B cell (primary cell): Measurements from ENCODE around the gene CHST11. TPM values are rescaled to one million over a fixed set of nuclear protein-coding genes. Genes with fewer than 3 reads are reported as not detected.
A peak's percentile ranks its signal among the peaks of the same experiment; 100 is the strongest.

ENCODE experiments used
- ATAC-seq: fragments of 200-7000 bp; cut with Tn5 transposase; one replicate; pipeline ENCODE4 v1.10.0; 2021; ENCODE audit warnings: low read depth, mild to moderate bottlenecking, moderate number of reproducible peaks, moderate library complexity
- CTCF ChIA-PET: fragments of 350-600 bp; sonication (Branson Sonifier 250); formaldehyde crosslinking; loops from one replicate; lab custom pipeline; 2021; ENCODE audit warnings: antibody characterized with exemption, inconsistent platforms; lab: Charles Lee
- POLR2A ChIA-PET: fragments of 350-600 bp; sonication (Branson Sonifier 250); formaldehyde crosslinking; loops from one replicate; lab custom pipeline; 2021; ENCODE audit warnings: antibody characterized with exemption; lab: Charles Lee
- DNase-seq: peaks from one replicate; pipeline ENCODE4 v3.0.0; 2013
- H2AFZ ChIP-seq: 2 replicates; pipeline ENCODE4 v1.6.1; 2012; ENCODE audit warnings: mild to moderate bottlenecking, low read depth, low read length; ENCODE audit not compliant: insufficient read depth, poor library complexity, severe bottlenecking
- H3K27ac ChIP-seq, 2 donors: 1 replicate in 1 of 2; 2 replicates in 1 of 2; pipeline ENCODE4 v1.5.1; 2012 to 2013; ENCODE audit warnings: low read length in 2 of 2, mild to moderate bottlenecking in 2 of 2, moderate library complexity in 1 of 2
- H3K27me3 ChIP-seq, 4 experiments: fragments of 200-600 bp in 1 of 4; sonication (generic) in 1 of 4; replicated peaks in 1 of 4; 1 replicate in 2 of 4; 2 replicates in 2 of 4; pipeline versions ENCODE4 v1.6.1 to v1.7.0; 2013 to 2016; ENCODE audit warnings: low read length in 3 of 4, mild to moderate bottlenecking in 2 of 4, mixed read lengths in 1 of 4, moderate library complexity in 1 of 4; ENCODE audit not compliant: insufficient read depth in 4 of 4, control insufficient read depth in 3 of 4; ENCODE audit errors: control extremely low read depth in 1 of 4
- H3K36me3 ChIP-seq, 2 experiments: replicated peaks in 1 of 2; 1 replicate in 1 of 2; 2 replicates in 1 of 2; pipeline versions ENCODE4 v1.6.1 to v1.7.1; 2013; ENCODE audit warnings: low read length in 1 of 2; ENCODE audit not compliant: insufficient read depth in 2 of 2, control insufficient read depth in 1 of 2; ENCODE audit errors: control extremely low read depth in 1 of 2, extremely low read depth in 1 of 2
- H3K4me1 ChIP-seq, 2 donors: fragments of 200-600 bp in 1 of 2; sonication (generic) in 1 of 2; 1 replicate in 1 of 2; 2 replicates in 1 of 2; pipeline versions ENCODE4 v1.5.1 to v1.6.1; 2013 to 2017; ENCODE audit warnings: low read length in 2 of 2; ENCODE audit not compliant: control insufficient read depth in 2 of 2, insufficient read depth in 2 of 2
- H3K4me2 ChIP-seq: replicated peaks from 2 replicates; pipeline ENCODE3; 2012; ENCODE audit warnings: mild to moderate bottlenecking, low read depth, low read length; ENCODE audit not compliant: poor library complexity, severe bottlenecking
- H3K4me3 ChIP-seq, 5 experiments: fragments of 200-600 bp in 1 of 5; sonication (generic) in 1 of 5; 1 replicate in 3 of 5; 2 replicates in 2 of 5; pipeline versions ENCODE4 v1.5.1 to v1.7.0; 2011 to 2016; ENCODE audit warnings: low read length in 4 of 5, mild to moderate bottlenecking in 4 of 5, low read depth in 2 of 5, control low read depth in 1 of 5, moderate library complexity in 1 of 5; ENCODE audit not compliant: insufficient read depth in 1 of 5; ENCODE audit errors: control extremely low read depth in 1 of 5, extremely low read depth in 1 of 5
- H3K79me2 ChIP-seq: fragments of 200-600 bp; sonication (generic); one replicate; pipeline ENCODE4 v1.6.0; 2016; ENCODE audit warnings: low read length; ENCODE audit not compliant: control insufficient read depth, insufficient read depth
- H3K9ac ChIP-seq: fragments of 200-600 bp; sonication (generic); 2 replicates; pipeline ENCODE4 v1.6.1; 2017; ENCODE audit warnings: mild to moderate bottlenecking, low read length, moderate library complexity
- H3K9me3 ChIP-seq, 3 donors: one replicate each; pipeline versions ENCODE4 v1.6.1 to v1.7.1; 2013; ENCODE audit warnings: low read length in 2 of 3; ENCODE audit not compliant: control insufficient read depth in 2 of 3, insufficient read depth in 1 of 3; ENCODE audit errors: control extremely low read depth in 1 of 3
- H4K20me1 ChIP-seq: 2 replicates; pipeline ENCODE4 v1.6.0; 2012; ENCODE audit warnings: mild to moderate bottlenecking, low read length; ENCODE audit not compliant: insufficient read depth, control insufficient read depth, poor library complexity, severe bottlenecking
- H3K27ac Mint-ChIP-seq: one replicate; pipeline ENCODE4 v1.8.0; 2021; ENCODE audit warnings: mixed read lengths
- H3K27me3 Mint-ChIP-seq: one replicate; pipeline ENCODE4 v1.8.0; 2021; ENCODE audit warnings: mixed read lengths
- H3K4me1 Mint-ChIP-seq: one replicate; pipeline ENCODE4 v1.8.0; 2021; ENCODE audit warnings: mixed read lengths
- H3K4me3 Mint-ChIP-seq: one replicate; pipeline ENCODE4 v1.8.0; 2021; ENCODE audit warnings: mixed read lengths
- H3K9me3 Mint-ChIP-seq: one replicate; pipeline ENCODE4 v1.8.0; 2022; ENCODE audit warnings: mixed read lengths; ENCODE audit not compliant: insufficient read depth
- CTCF ChIP-seq: fragments of 200-600 bp; IDR thresholded peaks from one replicate; pipeline ENCODE4 v1.8.0; 2022; ENCODE audit warnings: antibody characterized with exemption, mild to moderate bottlenecking
- EZH2 ChIP-seq: IDR thresholded peaks from 2 replicates; pipeline ENCODE4 v1.6.1; 2012; ENCODE audit warnings: borderline replicate concordance, low read depth, mild to moderate bottlenecking, moderate library complexity, low read length; ENCODE audit not compliant: insufficient read depth, poor library complexity, severe bottlenecking
- WGBS: methylation state at CpG from one replicate; pipeline ENCODE4 v1.1.5; 2013; ENCODE audit warnings: missing lambda C conversion rate; ENCODE audit not compliant: insufficient coverage; 5-methylcytosine and 5-hydroxymethylcytosine counted together
- intact Hi-C: fragments of 100-400 bp; cut with micrococcal nuclease; formaldehyde crosslinking; loops from one replicate; pipeline ENCODE4 v1.10.0; 2022
- polyA plus RNA-seq: library from polyadenylated mRNA; depleted of rRNA; stranded (reverse); fragments of >200 nt; gene quantifications from 2 replicates; pipeline ENCODE4 v1.2.3, GENCODE V29; 2012
- total RNA-seq, 2 donors: library from RNA; stranded (reverse); fragments of 120-200 nt in 1 of 2; gene quantifications; 1 replicate in 1 of 2; 2 replicates in 1 of 2; pipeline versions ENCODE4 v1.2.3 to v1.2.4, GENCODE V29; 2013 to 2022

CHST11 gene
- total and polyA plus RNA-seq, 2 donors (not counting 1 experiment from before 2014, with no cell fraction given) = 46.3 to 152 TPM

GRCh38 chr12:104503191-104503590, 46.4 kb downstream of the CHST11 start:
- DNase-seq = no peak
- POLR2A ChIA-PET = no interaction called here
- Histone ChIP-seq H3K4me3 (no peak overlapping the region), H3K9ac (no peak overlapping the region), H3K36me3 (peaks cover 0 to 6% of the 10 kb centered on the region in 2 experiments), H3K4me2 (peak overlapping the region; percentile 12), H3K79me2 (peaks cover 100% of the 10 kb centered on the region), H4K20me1 (peaks cover 87% of the 10 kb centered on the region), H3K27ac (no peak overlapping the region), H3K27me3 (no peaks in the 10 kb centered on the region), H2AFZ (no peak overlapping the region), H3K4me1 (peaks cover 74 to 85% of the 10 kb centered on the region in 2 donors), H3K9me3 (peaks cover 0 to 4% (median 0%) of the 10 kb centered on the region in 3 donors)
- no peaks in the 10 kb centered on the region for H3K27me3 Mint-ChIP-seq
- CTCF ChIA-PET = interaction anchor here (1.2 kb wide), 1 partner anchor 549 kb away, joined by 3 read pairs; no protein-coding TSS in a partner anchor
- H3K9me3 Mint-ChIP-seq = no peaks in the 10 kb centered on the region
- no CpG with 5 or more reads among the region's 4 CpGs for WGBS
- H3K4me1 Mint-ChIP-seq = peaks cover 98% of the 10 kb centered on the region
- no peak for TF ChIP-seq EZH2
- TF ChIP-seq CTCF = no peak
- peak overlapping the region; percentile 9 for H3K4me3 Mint-ChIP-seq
- H3K27ac Mint-ChIP-seq = no peak overlapping the region
- ATAC-seq = no peak
- intact Hi-C loops = no loop called here

GRCh38 chr12:104504146-104504545, 47.4 kb downstream of the CHST11 start:
- Histone ChIP-seq H3K9me3 (peaks cover 0 to 4% (median 0%) of the 10 kb centered on the region in 3 donors), H3K4me1 (peaks cover 78 to 84% of the 10 kb centered on the region in 2 donors), H3K27ac (no peak overlapping the region), H3K27me3 (no peaks in the 10 kb centered on the region), H3K36me3 (peaks cover 0 to 8% of the 10 kb centered on the region in 2 experiments), H2AFZ (no peak overlapping the region), H3K79me2 (peaks cover 100% of the 10 kb centered on the region), H3K4me3 (no peak overlapping the region), H4K20me1 (peaks cover 83% of the 10 kb centered on the region), H3K9ac (no peak overlapping the region), H3K4me2 (peak overlapping the region; percentile 57)
- ChIA-PET POLR2A (no interaction called here), CTCF (no interaction called here)
- Mint-ChIP-seq H3K9me3 (peaks cover 5% of the 10 kb centered on the region), H3K4me1 (peaks cover 98% of the 10 kb centered on the region), H3K4me3 (peak overlapping the region; percentile 70), H3K27ac (no peak overlapping the region), H3K27me3 (no peaks in the 10 kb centered on the region)
- intact Hi-C loops = loop anchor here (2.0 kb wide), 2 partner anchors 13 to 15 kb away; no protein-coding TSS in a partner anchor
- no peak for TF ChIP-seq EZH2
- no peak for TF ChIP-seq CTCF
- no peak for DNase-seq
- 85% methylated on average over 8 of the region's 9 CpGs for WGBS
- no peak for ATAC-seq
